HG03159 (cell line): Measurements from ENCODE around the gene HMGB3.
"Not testable (repeated sequence)": the region's sequence is repeated elsewhere in the genome, so short reads cannot be mapped to it uniquely, and the experiment has no call there.

Experiments
- ATAC-seq: cut with Tn5 transposase; IDR thresholded peaks from one replicate; pipeline ENCODE4 v1.9.1; 2021; ENCODE audit warnings: mild to moderate bottlenecking, moderate library complexity; ENCODE audit not compliant: unreplicated experiment

Gene HMGB3

DNA sequence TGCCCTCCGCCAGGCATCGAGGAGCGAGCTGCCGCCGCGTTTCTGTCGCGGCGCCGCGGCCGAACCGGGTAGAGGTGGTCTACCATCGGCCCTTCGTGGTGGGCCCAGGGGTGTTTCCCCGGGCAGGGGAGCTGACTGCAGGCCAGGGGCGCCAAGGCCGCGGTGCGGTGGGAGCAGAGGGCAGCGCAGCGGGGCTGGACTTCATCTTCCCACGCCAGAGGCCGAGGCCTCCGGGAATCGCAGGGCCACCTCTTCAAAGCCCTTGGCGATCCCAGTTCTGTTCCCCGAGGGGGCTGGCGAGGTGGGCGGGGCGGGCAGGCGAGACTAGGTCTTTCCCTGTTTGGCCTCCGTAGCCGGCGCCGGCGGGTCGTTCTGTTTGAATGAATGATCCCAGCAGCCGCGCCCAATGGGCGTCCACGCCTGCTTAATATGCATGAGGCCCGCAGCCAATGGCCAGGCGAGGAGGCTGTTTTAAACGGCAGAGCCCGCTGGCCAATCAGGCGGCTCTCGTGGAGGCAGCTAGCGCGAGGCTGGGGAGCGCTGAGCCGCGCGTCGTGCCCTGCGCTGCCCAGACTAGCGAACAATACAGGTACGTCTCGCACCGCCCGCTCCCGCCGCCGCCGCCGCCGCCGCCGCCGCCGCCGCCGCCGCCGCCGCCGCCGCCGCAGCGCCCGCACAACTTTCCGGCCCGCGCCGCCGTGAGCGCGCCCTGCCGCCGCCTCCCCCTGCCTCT is at the start of gene HMGB3:
TSS of gene HMGB3 (plus strand) at position 548 of the 733 bp plus-strand sequence. CDS start 2,265 bp downstream, outside the sequence.
- ATAC-seq: peak; percentile 96

DNA sequence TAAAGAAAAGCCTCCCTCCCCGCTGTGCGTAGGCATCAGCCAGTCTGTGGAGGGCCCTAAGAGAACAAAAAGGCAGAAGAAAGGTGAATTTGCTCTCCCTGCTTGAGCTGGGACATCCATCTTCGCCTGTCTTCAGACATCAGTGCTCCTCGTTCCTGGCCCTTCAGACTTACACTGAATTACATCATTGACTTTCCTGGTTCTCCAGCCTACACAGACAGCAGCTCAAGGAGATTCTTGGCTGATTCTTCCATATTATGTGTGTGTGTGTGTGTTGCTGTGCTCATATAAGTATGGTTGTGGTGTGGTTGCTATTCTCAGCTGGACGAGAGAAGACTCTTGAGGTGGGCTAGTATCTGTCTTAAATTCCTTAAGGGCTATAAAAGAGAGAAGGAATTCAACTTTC is 49.2 kb upstream of the HMGB3 start:
- ATAC-seq: no peak

DNA sequence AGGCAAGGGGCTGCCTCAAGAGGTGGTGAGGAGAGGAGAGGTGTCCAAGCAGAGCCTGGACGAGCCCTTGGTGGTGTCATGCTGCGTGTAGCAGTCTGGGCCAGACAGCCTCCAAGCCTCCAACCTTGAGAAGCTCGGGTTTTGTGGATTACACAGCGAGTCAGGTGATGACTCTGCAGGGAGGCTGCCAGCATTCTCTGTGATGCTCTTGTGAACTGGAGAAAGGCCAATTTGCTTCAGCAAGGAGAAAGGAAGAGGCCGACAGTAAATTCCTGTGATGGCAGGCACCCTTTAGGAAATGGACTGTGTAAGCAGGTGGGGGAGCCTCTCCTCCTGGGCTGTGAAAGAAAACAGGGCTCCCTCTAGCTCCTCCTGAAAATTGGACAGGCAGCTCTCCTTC is 48.7 kb upstream of the HMGB3 start:
- ATAC-seq: no peak

DNA sequence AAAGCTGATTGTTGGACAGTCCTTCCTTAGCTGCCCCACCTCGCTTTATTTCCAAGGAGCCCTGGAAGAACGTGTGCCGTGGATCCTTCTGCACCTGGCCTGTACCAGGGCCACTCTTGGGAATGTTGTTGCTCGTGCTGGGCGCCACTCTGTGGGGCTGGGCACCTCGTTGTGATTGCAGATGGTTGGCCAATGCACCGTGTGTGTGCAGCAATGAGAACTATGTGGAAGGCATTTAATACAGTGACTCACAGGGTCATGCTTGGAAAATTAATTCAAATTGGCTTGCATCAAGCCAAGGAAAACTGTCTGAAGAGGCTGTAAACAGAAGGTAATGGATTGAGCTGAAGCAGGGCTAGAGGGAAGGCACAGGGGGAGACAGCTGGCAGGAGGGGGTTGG is 47.7 kb upstream of the HMGB3 start:
- no peak for ATAC-seq

DNA sequence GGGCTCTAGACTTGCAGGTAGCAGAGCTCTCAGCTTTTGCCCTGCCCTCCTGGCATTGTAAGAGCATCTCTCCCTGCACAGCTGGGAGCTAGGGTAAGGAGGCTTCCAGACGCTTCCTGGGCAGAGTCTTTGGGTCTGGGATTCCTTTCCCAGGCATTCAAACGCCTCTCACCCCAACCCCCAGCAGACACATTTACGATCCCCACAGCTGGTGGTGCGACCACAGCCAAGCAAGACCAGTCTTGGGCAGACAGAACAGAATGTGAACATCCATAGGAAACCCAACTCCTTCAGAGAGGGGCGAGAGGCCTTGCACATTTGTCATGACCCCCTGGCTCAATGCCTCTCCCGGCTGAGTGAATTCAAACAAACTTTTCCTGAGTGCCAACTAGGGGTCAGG is 46.6 kb upstream of the HMGB3 start:
- ATAC-seq: no peak

DNA sequence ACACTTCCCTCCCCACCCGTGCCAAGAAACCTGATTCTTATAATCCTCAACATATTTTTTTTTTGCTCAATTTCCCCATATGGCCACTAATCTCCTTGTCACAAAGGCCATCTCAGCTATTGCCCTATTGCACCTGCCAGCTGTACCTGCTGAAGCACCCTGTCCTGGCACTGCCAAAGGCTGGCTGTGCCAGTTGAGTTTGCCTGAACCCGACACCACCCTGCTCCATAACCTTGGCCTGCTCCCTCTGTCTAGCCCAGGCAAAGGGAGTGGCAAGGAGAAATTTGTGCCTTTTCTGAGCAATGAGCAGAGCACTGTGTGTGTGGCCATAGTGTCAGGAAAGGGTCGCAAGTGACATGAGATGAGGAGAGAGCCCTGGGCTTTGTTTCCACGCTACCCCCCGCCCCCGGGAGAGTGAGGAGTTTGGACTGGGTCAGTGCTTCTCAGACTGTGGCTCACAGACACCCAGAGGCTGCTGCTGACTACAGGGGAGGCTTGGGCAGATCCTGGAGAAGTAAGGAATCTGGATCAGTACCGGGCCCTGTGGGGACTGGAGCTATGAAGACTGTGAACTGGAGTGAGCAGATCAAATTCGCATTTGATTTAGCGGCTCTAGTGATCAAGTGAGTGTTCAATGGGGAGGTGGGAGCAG is 42.2 kb upstream of the HMGB3 start:
- ATAC-seq: no peak

DNA sequence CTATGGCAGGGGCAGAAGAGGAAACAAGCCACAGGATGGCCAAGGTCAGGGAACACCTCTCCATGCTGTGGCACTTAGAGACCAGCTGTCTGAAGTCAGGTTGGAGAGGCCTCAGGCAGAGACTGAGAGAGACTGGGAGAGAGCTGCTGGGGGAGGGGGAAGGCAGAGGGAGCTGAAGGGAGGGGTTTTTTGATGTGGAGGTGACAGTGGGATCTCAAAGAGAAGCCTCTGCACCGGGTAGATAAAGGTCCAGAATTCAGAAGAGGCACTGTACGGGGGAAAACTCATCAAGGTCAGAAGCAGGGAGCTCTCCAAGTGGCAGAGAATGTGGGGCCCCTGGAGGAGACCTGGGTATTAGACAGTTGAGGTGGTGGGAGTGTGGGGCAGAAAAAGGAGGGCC is 41.6 kb upstream of the HMGB3 start:
- no peak for ATAC-seq

DNA sequence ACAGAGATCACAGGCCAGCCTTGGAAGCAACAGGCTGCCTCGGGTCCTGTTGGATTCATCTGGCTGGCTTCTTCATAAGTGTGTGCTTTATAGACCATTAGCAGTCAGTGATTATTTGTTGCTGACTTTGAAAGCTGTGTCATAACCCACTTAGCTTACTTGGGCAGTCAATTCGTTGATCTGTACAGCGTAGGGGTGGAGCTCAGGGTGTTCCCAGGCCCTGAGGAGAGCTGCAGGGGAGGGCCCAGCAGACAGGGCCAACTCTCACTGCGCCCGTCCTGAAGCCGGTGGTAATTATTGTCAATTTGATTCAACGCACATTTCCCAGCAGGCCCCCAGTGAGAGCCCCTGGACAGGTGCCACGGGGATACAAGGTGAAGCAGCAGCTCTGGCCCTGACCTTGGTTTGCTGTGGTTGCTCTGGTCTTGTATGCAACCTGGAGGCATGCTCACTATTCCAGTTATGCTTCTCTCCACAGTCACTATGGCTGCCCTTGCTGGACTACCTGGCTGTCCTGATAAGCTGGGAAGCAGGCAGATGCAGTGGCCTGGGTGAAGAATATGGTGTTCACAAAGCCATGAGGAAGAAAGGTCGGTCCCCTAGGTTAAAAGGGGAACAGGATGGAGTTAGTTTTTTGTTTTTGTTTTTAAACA is 40.1 kb upstream of the HMGB3 start:
- no peak for ATAC-seq

DNA sequence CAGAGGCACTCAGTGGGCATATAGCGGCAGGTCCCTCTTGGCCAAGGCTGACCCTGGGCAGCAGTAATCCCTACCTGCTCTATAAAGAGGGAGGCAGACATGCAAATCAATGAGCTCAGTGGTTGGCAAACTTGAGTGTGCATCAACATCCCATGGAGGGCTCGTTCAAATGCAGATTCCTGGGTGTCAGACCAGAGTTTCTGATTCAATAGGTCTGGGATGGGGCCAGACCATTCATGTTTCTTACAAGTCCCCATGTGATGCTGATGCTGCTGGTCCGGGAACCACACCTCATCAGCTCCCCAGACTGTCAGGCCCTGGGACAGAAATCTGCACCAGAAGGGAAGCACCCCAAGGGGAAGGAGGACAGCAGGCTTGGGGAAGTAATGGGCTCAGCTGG is 38.9 kb upstream of the HMGB3 start:
- ATAC-seq: no peak

DNA sequence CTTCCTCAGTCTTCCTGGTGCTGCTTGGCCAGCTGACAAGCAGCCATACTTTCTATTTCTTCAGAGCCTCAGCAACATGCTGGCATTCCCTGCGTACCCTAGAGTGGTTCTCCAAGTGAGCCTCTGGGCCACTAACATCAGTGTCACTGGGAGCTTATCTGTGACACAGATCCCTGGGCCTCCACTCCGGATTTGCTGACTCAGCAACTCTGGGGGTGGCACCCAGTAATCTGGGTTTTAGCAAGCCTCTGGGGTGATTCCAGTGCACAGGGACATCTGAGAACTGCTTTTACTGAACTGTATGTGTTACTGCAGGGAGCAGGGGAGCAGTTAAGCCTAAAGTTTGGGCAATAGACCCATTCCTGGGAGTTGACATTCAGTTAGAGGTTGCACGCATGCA is 28.2 kb upstream of the HMGB3 start:
- ATAC-seq: no peak

DNA sequence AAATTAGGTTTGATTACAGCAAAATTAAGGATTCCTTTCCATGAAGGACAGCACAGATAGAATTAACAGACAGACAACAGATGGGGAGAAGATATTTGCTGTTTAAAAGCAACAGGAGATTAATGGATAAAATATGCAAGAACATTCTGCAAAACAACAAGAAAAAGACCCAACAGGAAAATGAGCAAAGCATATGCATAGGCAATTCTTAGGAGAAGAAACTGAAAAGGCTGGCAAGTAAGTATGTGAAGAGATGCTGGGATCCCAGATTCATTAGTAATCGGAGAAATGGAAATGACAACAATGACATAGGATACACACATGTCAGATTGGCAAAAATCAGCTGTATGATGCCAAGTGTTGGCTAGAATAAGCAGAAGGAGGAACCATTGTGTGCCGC is 27.5 kb upstream of the HMGB3 start:
- no peak for ATAC-seq

DNA sequence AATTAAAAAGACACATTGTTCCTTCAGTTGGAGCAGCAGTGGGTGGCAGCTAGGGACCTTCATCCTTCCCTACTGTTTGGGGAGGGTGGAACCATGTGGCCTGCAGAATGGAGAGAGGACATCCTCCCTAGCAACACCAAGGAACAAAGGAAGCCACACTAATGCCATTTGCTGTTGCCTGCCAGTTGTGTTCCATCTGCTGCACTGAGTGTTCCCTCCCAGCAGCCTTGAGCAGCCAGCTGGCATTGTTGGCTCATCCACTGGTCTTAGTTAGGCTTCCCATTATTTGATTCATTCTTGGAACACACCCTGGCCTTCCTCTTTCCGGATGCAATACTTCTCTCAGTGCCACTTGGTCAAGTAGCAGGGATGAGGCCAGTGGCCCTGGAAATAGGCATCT is 25.0 kb upstream of the HMGB3 start:
- ATAC-seq: no peak

DNA sequence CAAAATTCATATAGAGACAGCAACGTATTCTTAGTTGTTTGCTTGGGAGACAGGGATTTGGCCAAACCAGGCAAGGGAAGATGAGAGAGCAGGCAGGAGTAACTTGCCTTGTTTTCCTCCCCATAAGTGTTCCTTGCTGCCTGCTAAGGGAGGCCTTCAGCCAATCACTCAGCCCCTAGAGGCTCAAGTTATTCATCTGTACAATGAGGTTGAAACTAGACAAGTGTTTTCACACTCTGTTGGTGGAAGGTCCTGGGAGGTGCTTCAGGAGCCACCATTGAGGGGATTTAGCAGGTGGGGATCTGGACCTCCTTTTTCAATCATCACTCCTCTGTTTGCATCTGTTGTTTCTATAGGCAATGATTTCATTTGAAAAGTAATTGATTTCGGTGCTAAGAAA is 23.6 kb upstream of the HMGB3 start:
- ATAC-seq: no peak

DNA sequence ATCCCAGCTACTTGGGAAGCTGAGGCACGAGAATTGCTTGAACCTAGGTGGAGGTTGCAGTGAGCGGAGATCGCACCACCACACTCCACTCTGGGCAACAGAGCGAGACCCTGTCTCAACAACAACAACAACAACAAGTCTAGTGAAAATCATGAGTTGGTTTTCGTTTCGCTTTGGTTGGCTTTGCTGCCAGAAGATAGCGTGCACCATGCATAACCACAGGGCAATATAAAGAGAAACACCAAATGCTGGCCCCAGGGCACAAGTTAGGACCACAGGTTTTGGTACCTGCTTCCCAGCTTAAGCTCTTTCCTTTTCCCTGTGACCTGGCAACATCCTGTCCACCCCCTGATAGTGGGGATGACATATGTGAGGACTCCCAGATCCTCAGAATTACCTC is 21.5 kb upstream of the HMGB3 start:
- no peak for ATAC-seq

DNA sequence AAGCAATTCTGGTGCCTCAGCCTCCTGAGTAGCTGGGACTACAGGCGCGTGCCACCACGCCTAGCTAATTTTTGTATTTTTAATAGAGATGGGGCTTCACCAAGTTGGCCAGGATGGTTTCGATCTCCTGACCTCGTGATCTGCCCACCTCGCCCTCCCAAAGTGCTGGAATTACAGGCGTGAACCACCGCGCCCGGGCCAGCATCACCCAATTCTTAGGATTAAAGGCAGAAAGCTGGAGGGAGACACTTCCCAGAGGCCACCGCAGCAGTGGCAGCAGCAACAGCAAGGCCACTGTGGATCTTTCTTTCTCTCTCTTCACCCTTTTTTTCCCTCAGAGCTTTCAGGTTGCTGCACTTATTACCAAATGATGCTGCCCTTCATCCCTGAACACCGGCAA is 18.7 kb upstream of the HMGB3 start:
- ATAC-seq: not testable (repeated sequence)

DNA sequence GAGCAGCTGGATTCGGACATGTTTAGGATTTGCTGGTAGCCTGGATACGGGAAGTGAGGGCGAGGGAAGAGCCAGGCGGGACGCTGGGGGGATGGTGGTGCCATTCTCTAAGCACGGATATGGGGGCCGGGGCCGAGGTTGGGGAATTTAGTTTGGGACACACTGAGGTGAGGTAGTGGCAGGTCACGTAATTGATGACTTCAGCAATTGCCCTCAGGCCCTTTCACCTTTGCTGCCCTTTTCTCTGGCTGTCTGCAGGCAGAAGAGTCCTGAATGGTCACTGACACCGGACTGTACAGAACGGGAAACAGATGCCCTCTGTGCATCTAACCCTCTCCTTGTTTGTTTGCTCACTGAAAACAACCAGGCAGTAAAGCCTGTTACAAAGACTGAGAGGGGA is 16.9 kb upstream of the HMGB3 start:
- ATAC-seq: no peak

DNA sequence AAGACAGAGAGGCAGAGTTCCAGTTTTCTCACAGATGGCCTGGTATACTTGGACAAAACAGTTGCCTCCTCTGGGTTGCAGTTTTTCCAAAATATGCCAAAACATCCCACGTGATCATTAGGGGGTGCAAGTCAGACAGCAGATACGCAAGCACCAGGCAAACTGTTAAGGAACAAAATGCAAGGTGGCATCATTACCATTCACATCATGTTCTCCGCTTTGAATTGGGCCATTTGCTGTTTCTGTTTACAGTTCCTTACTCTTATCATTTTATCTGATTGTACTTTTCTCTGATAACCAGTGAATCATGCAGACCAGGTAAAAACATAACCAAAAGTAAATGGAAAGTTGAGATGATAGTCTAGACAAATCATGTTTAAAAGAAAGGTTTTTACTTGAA is 16.4 kb upstream of the HMGB3 start:
- ATAC-seq: no peak

DNA sequence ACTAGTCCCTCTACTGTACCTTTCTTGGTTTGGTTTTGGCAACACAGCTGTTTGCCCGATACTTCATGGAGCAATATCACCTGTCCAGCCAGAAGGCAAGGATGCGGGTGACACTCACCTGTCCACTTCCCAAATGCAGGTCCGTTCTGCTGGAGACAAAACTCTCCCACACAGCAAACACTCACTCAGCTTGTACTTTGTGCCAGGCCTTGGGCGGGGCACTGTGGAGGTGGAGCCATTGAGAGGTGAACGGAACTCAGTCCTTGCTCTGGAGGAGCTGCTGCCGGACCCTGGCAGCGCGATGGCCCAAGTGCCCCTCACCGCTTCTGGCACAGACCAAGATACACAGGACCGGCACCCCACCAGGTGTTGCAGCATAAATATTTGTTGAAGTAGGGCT is 15.3 kb upstream of the HMGB3 start:
- no peak for ATAC-seq

DNA sequence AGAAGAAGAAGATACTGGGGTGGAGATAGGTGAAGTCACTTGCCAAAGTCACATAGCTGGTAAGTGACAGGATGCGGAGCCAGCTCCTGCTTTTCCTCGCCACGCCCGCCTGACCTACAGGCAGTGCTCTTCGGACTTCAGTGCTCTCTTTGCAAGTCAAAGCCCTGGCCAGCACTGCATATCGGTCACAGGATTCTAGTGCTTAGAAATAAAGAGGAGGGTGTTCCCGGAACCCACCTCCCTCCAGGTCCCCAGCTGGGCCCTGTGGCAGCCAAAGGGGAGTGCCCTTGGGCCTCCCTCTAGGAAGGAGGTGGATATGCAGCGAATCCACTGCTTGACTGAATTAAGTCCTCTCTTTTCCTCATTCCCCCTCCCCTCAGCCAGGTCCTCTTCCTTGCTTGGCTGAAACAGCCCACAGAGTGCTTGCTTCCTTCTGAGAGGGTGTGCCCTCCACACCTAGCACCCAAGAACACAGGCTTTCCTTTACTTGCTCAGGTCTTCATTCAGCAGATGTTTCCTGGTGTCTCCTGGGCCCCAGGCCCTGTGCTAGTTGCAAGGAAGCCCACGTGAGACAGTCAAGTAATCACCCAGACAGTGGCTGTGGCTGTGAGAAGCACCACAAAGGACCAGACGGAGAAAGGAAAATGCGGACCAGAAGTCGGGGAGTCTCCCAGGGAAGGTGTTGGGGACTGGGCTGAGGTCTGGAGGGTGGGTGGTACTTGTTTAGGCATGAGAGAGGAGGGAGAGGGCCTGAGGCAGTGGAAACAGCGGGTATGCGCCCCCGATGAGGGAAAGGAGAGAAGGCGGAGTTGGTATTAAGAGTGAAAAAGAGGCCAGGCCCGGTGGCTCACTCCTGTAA is 14.0 kb upstream of the HMGB3 start:
- ATAC-seq: no peak

DNA sequence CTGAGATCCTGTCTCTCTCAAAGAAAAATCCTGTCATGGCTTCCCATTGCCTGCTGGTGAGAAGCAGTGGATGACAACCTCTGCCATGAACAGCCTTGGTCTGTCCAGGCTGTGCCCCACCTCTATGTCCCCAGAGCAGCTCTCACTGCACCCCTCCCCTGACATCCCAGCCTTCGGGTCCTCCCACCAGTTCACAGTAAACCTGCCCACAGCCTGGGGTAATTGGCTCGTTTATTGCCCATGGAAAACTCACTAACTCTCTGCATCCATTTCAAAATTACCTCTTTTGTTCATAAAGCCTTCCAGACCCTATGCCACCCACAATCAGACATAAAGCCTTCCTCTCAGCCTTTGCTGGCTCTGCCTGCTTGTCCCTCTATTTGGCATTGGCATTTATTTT is 10.7 kb upstream of the HMGB3 start:
- no peak for ATAC-seq

DNA sequence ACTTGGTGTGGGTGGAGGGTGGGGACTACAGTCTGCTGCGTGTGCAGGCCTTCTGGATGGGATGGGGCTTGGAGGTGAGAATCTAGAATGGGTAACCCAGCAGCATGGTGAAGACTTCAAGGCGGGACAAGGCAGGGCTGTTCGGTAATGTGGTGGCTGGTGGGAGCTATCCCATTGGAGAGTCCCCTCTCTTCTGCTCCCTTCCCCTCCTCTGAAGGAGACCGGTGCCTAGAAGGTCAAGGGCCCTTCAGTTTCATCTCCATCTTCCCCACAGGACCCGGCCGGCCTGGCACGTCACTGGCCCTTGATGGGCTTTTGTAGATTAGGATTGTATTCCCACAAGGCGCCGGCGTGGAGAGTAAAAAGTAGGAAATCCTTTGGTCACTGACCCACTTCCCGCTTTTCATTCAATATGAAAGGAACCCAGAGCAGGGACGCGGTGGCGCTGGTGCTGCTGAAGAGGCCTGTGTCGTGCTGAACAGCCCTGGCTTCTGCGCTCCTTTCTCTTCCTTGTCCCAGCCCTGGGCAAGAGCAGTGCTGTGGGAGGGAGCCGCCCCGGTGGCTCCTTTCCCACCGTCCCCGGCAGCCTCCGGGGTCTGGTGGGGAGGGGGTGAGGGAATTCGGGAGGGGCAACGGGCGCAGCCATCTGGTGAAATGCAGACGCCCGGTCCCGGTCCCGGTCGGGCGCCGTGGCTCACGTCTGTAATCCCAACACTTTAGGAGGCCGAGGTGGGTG is 7.3 kb upstream of the HMGB3 start:
- ATAC-seq: no peak
